ENCODE data around the gene ACADSB. TPM values are rescaled to one million over a fixed set of nuclear protein-coding genes. Genes with fewer than 3 reads are reported as not detected.

Gene ACADSB
- total RNA-seq, 6 donors from 2014 or later = 10.4 to 48.2 (median 30.2) TPM

DNA sequence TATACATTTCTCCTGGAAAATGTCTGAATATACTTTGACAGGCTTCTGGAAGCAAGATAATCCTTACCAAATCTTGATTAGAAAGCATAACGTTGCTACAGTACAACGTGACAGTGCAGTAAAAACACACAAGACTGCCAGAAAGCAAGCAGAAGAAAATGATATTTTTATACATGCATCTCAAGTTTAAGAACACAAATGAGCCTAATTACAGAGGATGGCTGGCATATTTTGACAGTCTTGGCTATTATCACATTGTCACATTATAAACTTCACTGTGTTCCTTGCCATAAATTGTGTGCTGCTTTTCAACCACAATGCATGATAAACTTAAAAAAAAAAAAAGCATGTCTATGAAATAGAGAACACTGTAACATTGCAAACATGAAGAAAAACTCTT lies 4.5 kb upstream of the ACADSB start:
- H3K4me1 ChIP-seq = peaks cover 12 to 34% (median 17%) of the 10 kb centered on the region in 4 donors

DNA sequence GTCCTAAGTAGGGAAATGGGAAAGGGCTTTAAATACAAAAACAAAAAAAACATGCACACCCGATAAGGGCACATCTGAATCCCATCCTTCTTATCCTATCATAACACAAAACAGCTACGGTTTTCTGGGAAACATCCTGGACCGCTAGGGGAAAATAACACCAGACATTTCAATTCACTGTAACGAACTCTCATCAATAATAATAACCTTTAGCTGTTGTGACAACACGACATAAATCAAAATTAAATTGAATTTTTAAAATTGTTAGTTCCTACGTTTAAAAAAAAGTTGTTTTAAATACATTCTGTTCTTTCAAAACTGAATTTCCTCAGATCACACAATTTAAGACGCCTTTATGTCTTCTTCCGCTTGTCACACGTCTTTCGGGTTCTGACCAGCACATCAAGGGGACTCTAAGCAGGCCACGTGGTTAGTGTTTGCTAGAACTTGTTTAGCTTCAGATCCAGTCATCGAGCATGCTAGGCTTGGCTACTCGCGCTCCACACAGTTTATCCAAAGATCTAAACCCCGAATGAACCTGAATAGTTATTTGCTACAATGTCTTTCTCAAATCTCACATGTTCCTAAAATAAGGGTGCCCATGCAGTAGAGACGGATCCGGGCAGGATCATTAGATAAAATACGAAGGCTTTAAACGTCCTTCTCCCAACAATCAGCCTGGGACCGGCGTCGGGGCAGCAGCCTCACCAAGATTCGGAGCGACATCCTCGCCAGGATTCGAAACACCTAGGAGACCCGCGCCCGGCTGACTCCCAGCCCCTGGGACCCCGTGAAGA lies 1.1 kb upstream of the ACADSB start:
- H3K4me3 ChIP-seq = peak overlapping the region; percentile 66 to 97 (median 75)
- ATAC-seq (ENCODE audit: low FRiP score in 2 of 2) = peak; percentile 74 to 78

More for the DNA sequence above, 4.5 kb upstream of the ACADSB start:
- DNase-seq (no peak), ATAC-seq (ENCODE audit: low FRiP score in 2 of 2) (no peak)
- H3K9me3 ChIP-seq = no peaks in the 10 kb centered on the region
- 66 to 67% methylated on average over 2 of the region's 2 CpGs for WGBS, 2 donors
- no peak overlapping the region for H3K27ac ChIP-seq
- H3K27me3 ChIP-seq = no peaks in the 10 kb centered on the region
- H3K36me3 ChIP-seq = no peaks in the 10 kb centered on the region
- TF ChIP-seq, protein P1, sequence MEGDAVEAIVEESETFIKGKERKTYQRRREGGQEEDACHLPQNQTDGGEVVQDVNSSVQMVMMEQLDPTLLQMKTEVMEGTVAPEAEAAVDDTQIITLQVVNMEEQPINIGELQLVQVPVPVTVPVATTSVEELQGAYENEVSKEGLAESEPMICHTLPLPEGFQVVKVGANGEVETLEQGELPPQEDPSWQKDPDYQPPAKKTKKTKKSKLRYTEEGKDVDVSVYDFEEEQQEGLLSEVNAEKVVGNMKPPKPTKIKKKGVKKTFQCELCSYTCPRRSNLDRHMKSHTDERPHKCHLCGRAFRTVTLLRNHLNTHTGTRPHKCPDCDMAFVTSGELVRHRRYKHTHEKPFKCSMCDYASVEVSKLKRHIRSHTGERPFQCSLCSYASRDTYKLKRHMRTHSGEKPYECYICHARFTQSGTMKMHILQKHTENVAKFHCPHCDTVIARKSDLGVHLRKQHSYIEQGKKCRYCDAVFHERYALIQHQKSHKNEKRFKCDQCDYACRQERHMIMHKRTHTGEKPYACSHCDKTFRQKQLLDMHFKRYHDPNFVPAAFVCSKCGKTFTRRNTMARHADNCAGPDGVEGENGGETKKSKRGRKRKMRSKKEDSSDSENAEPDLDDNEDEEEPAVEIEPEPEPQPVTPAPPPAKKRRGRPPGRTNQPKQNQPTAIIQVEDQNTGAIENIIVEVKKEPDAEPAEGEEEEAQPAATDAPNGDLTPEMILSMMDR (IDR thresholded peaks at IDR 0.05) = no peak
- H3K4me3 ChIP-seq = no peak overlapping the region

DNA sequence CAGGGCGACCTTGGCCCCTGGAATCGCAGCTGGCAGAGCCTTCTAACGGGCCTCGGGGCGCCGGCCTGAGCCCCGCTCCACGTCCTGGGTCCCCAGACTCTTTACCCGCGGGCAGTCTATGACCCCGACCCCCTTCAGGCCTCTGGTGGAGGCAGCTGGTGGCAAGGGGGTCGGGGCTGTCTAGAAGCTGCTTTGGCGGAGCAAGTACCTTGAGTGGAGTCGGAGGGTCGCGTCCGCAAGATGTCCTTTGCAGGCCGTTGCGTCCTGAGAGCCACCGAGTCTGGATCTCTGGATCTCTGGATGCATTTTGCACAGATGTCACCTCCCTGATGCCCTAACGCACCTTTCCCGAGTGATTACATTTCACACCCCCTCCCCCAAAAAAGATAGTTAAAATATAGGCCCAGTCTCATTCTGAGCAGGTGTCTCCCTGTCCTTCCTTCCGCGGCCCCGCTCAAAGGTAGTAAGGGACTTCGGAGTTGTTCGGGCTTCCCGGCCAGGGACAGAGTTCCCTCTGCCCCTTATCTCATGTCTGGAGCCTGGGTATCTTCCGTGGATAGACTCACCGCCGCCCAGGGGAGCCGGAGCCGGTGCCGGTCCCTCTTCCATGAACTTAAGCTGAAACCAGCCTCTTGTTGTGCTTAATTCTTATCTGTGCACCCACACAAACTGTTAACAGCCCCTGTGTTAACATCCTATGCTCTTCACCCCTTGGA lies 457 bp downstream of the ACADSB start:
- Histone ChIP-seq H3K27ac (peak overlapping the region; percentile 93 to 95 (median 94)), H3K4me3 (peak overlapping the region; percentile 51 to 97 (median 72)), H3K9me3 (no peaks in the 10 kb centered on the region), H3K27me3 (no peaks in the 10 kb centered on the region), H3K36me3 (no peaks in the 10 kb centered on the region), H3K4me1 (peaks cover 15 to 45% (median 29%) of the 10 kb centered on the region in 4 donors)
- WGBS, 2 donors = 0 to 2% methylated on average over 9 to 31 of the region's 34 CpGs
- no peak for TF ChIP-seq POLR2AphosphoS5 (IDR thresholded peaks at IDR 0.05)
- TF ChIP-seq, protein P1 (IDR thresholded peaks at IDR 0.05) = peak in 2 of 6 experiments; percentile 6 to 7
- ATAC-seq (ENCODE audit: low FRiP score in 2 of 2) (peak in 1 of 2 donors; percentile 19), DNase-seq (peak; percentile 24 to 72)

More for the DNA sequence above, 1.1 kb upstream of the ACADSB start:
- Histone ChIP-seq H3K27me3 (no peaks in the 10 kb centered on the region), H3K9me3 (no peaks in the 10 kb centered on the region), H3K36me3 (no peaks in the 10 kb centered on the region), H3K4me1 (peaks cover 15 to 45% (median 27%) of the 10 kb centered on the region in 4 donors), H3K27ac (peak overlapping the region; percentile 93 to 95 (median 94))
- peak in 1 of 2 donors; percentile 34 for TF ChIP-seq POLR2AphosphoS5 (IDR thresholded peaks at IDR 0.05)
- TF ChIP-seq, protein P1 (IDR thresholded peaks at IDR 0.05) = no peak
- peak in 1 of 2 donors; percentile 81 for DNase-seq
- 6% methylated on average over 19 to 24 of the region's 30 CpGs for WGBS, 2 donors

DNA sequence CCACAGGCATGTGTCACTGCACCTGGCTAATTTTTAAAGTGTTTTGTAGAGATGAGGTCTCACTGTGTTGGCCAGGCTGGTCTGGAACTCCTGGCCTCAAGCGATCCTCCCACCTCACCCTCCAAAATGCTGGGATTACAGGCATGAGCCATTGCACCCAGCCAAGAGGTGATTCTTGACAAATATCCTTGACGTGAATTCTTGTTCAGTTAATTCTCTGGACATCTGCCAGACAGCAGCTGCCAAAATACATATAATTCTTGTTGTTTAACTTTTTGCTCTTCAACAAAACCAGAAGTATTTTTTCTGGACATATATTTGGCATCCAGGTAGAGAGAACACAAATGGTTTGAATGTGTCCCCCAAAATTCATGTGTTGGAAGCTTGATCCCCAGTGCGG lies 3.2 kb downstream of the ACADSB start:
- ATAC-seq (ENCODE audit: low FRiP score in 2 of 2) (no peak), DNase-seq (peak in 1 of 2 donors; percentile 45)
- Histone ChIP-seq H3K4me3 (no peak overlapping the region), H3K4me1 (peaks cover 14 to 32% (median 23%) of the 10 kb centered on the region in 4 donors), H3K27me3 (no peaks in the 10 kb centered on the region), H3K36me3 (no peaks in the 10 kb centered on the region), H3K9me3 (no peaks in the 10 kb centered on the region), H3K27ac (peak overlapping the region in 1 of 4 donors; percentile 71)
- TF ChIP-seq, protein P1 (IDR thresholded peaks at IDR 0.05) = no peak
- peak in 1 of 4 donors; percentile 15 for TF ChIP-seq EP300 (IDR thresholded peaks at IDR 0.05)
- no peak for TF ChIP-seq POLR2AphosphoS5 (IDR thresholded peaks at IDR 0.05)
- no peak for TF ChIP-seq POLR2A (IDR thresholded peaks at IDR 0.05)
- 72 to 74% methylated on average over 3 of the region's 3 CpGs for WGBS, 2 donors
